Esophagus muscularis mucosa (tissue), 4 donors: Measurements from ENCODE around the gene GRK4. TPM values are rescaled to one million over a fixed set of nuclear protein-coding genes. Genes with fewer than 3 reads are reported as not detected.

ENCODE experiments used
- DNase-seq: peaks from one replicate; pipeline ENCODE4 v3.0.0-alpha.2; 2017; ENCODE audit errors: extremely low spot score
- H3K27ac ChIP-seq, 4 donors: fragments of 200-600 bp; sonication (generic); replicated peaks in 1 of 4; 1 replicate in 3 of 4; 2 replicates in 1 of 4; pipeline ENCODE4 v1.5.1; 2016 to 2019; ENCODE audit warnings: mild to moderate bottlenecking in 1 of 4
- H3K27me3 ChIP-seq, 4 donors: fragments of 200-600 bp; sonication (generic); one replicate each; pipeline versions ENCODE4 v1.5.1 to v1.6.0; 2016 to 2019
- H3K36me3 ChIP-seq, 4 donors: fragments of 200-600 bp; sonication (generic); one replicate each; pipeline ENCODE4 v1.5.1; 2016 to 2019
- H3K4me1 ChIP-seq, 4 donors: fragments of 200-600 bp; sonication (generic); one replicate each; pipeline ENCODE4 v1.5.1; 2016 to 2019
- H3K4me3 ChIP-seq, 4 donors: fragments of 200-600 bp; sonication (generic); 1 replicate in 2 of 4; 2 replicates in 2 of 4; pipeline ENCODE4 v1.5.1; 2016 to 2019; ENCODE audit warnings: mild to moderate bottlenecking in 4 of 4, moderate library complexity in 1 of 4
- H3K9me3 ChIP-seq, 4 donors: fragments of 200-600 bp; sonication (generic); 1 replicate in 3 of 4; 2 replicates in 1 of 4; pipeline ENCODE4 v1.5.1; 2016 to 2019
- CTCF ChIP-seq, 3 experiments: fragments of 200-600 bp in 2 of 3; fragments of 450-650 bp in 1 of 3; sonication (generic) in 2 of 3; IDR thresholded peaks; one replicate each; pipeline ENCODE4 v1.5.1; 2017 to 2019; ENCODE audit warnings: antibody characterized with exemption in 3 of 3, mild to moderate bottlenecking in 2 of 3, moderate library complexity in 1 of 3
- EP300 ChIP-seq: sonication (generic); formaldehyde crosslinking; IDR thresholded peaks from one replicate; pipeline ENCODE4 v1.6.1; 2017; ENCODE audit warnings: antibody characterized with exemption
- POLR2A ChIP-seq: fragments of 450-650 bp; IDR thresholded peaks from one replicate; pipeline ENCODE4 v1.6.1; 2017; ENCODE audit warnings: antibody characterized with exemption, moderate library complexity, mild to moderate bottlenecking, low read depth
- POLR2AphosphoS5 ChIP-seq, 2 donors: sonication (generic); formaldehyde crosslinking; IDR thresholded peaks; one replicate each; pipeline ENCODE4 v1.6.1; 2017; ENCODE audit warnings: antibody characterized with exemption in 2 of 2
- WGBS: methylation state at CpG from one replicate; pipeline ENCODE4 v1.1.5; 2018; 5-methylcytosine and 5-hydroxymethylcytosine counted together
- intact Hi-C: fragments of 100-400 bp; cut with DNase I; formaldehyde crosslinking; loops from one replicate; pipeline ENCODE4 v1.15.1; 2023
- total RNA-seq, 4 donors: library from RNA; depleted of rRNA; stranded (reverse); fragments of >200 nt; gene quantifications; one replicate each; pipeline versions ENCODE4 v1.1.0 to v1.2.1, GENCODE V29; 2016

GRK4 gene
- total RNA-seq, 4 donors from 2014 or later: 4.8 to 8.0 (median 6.4) TPM

- Histone ChIP-seq H3K27me3 (no peaks in the 10 kb centered on the region), H3K27ac (no peak overlapping the region), H3K36me3 (no peaks in the 10 kb centered on the region), H3K4me3 (no peak overlapping the region), H3K9me3 (no peaks in the 10 kb centered on the region), H3K4me1 (no peaks in the 10 kb centered on the region)
- no peak for DNase-seq
- intact Hi-C loops: no loop called here
- TF ChIP-seq EP300: no peak
- TF ChIP-seq CTCF (IDR thresholded peaks at IDR 0.05): no peak
- no peak for TF ChIP-seq POLR2AphosphoS5 (IDR thresholded peaks at IDR 0.05)
- no peak for TF ChIP-seq POLR2A
- WGBS: 94% methylated on average over 4 of the region's 4 CpGs
Observed at GRCh38 chr4:2994917-2995316, 31.5 kb downstream of the GRK4 start.

GRCh38 chr4:2995546-2996265, 32.3 kb downstream of the GRK4 start:
- intact Hi-C loops: no loop called here
- Histone ChIP-seq H3K9me3 (no peaks in the 10 kb centered on the region), H3K27me3 (no peaks in the 10 kb centered on the region), H3K4me3 (no peak overlapping the region), H3K4me1 (no peaks in the 10 kb centered on the region), H3K36me3 (no peaks in the 10 kb centered on the region), H3K27ac (no peak overlapping the region)
- WGBS: 77% methylated on average over 4 of the region's 4 CpGs
- TF ChIP-seq EP300: no peak
- no peak for TF ChIP-seq POLR2A
- no peak for DNase-seq

- intact Hi-C loops: no loop called here
- TF ChIP-seq CTCF (IDR thresholded peaks at IDR 0.05) (no peak), EP300 (no peak), POLR2A (no peak), POLR2AphosphoS5 (IDR thresholded peaks at IDR 0.05) (no peak)
- Histone ChIP-seq H3K9me3 (no peaks in the 10 kb centered on the region), H3K4me3 (no peak overlapping the region), H3K4me1 (no peaks in the 10 kb centered on the region), H3K27me3 (no peaks in the 10 kb centered on the region), H3K36me3 (no peaks in the 10 kb centered on the region), H3K27ac (no peak overlapping the region)
- WGBS: 95% methylated on average over 4 of the region's 4 CpGs
- DNase-seq: no peak
Observed at GRCh38 chr4:2996415-2996814, 33.0 kb downstream of the GRK4 start.

- H3K27ac ChIP-seq: no peak overlapping the region
- H3K36me3 ChIP-seq: no peaks in the 10 kb centered on the region
- WGBS: 87% methylated on average over 2 of the region's 2 CpGs
- H3K27me3 ChIP-seq: no peaks in the 10 kb centered on the region
- H3K9me3 ChIP-seq: no peaks in the 10 kb centered on the region
- intact Hi-C loops: no loop called here
- H3K4me3 ChIP-seq: no peak overlapping the region
- TF ChIP-seq POLR2A (no peak), POLR2AphosphoS5 (IDR thresholded peaks at IDR 0.05) (no peak), CTCF (IDR thresholded peaks at IDR 0.05) (no peak), EP300 (no peak)
- H3K4me1 ChIP-seq: peaks cover 0 to 14% (median 6%) of the 10 kb centered on the region in 4 donors
- DNase-seq: no peak
Observed at GRCh38 chr4:3007724-3008123, 44.4 kb downstream of the GRK4 start.

GRCh38 chr4:3009422-3009821, 46.1 kb downstream of the GRK4 start:
- no peak for DNase-seq
- WGBS: 86% methylated on average over 7 of the region's 7 CpGs
- TF ChIP-seq POLR2A: no peak
- TF ChIP-seq POLR2AphosphoS5 (IDR thresholded peaks at IDR 0.05): no peak
- TF ChIP-seq CTCF (IDR thresholded peaks at IDR 0.05): no peak
- no peak for TF ChIP-seq EP300
- intact Hi-C loops: no loop called here
- H3K9me3 ChIP-seq: no peaks in the 10 kb centered on the region
- H3K36me3 ChIP-seq: no peaks in the 10 kb centered on the region
- no peak overlapping the region for H3K27ac ChIP-seq
- H3K27me3 ChIP-seq: no peaks in the 10 kb centered on the region
- H3K4me1 ChIP-seq: peaks cover 0 to 14% (median 6%) of the 10 kb centered on the region in 4 donors
- H3K4me3 ChIP-seq: no peak overlapping the region
